ENCODE data around the gene VWA8.

DNA sequence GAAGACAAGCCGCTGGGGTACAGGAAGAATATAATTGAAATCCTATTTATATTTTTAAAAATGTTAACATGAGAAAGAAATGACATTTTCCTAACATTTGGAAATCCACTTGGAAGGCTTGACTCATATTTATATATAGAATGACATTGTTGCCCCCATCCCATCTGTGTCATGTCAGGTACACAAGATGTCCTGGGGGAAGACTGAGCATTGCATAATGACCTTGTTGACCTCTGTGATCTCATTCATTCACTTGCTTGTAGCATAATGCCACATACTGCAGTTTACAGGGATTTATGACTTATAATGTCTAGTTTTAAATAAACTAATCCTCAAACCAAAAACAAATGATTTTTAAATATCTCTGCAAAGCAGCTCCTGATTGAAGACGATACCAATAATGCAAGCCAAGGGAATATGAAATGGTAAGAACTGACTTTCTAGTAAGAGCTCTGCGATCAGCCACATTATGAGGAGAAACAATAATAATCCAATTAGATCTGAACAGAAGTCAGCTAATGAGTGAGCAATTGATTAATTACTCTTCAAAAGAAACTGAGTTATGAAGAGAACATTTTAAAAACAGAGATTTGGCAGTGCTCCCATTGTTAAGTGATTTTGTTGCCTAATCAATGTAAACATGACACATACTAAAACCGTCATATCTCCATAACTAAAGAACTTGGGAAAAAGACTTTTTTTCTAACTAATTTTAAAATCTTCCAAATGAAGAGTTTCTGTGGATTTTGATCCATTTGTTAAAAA, 21.2 kb upstream of the VWA8 start:
- no peak for TF ChIP-seq EZH2 (optimal IDR thresholded peaks at IDR 0.05; ENCODE audit: low read depth, low read length)
- TF ChIP-seq, protein P1, sequence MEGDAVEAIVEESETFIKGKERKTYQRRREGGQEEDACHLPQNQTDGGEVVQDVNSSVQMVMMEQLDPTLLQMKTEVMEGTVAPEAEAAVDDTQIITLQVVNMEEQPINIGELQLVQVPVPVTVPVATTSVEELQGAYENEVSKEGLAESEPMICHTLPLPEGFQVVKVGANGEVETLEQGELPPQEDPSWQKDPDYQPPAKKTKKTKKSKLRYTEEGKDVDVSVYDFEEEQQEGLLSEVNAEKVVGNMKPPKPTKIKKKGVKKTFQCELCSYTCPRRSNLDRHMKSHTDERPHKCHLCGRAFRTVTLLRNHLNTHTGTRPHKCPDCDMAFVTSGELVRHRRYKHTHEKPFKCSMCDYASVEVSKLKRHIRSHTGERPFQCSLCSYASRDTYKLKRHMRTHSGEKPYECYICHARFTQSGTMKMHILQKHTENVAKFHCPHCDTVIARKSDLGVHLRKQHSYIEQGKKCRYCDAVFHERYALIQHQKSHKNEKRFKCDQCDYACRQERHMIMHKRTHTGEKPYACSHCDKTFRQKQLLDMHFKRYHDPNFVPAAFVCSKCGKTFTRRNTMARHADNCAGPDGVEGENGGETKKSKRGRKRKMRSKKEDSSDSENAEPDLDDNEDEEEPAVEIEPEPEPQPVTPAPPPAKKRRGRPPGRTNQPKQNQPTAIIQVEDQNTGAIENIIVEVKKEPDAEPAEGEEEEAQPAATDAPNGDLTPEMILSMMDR (IDR thresholded peaks at IDR 0.05; ENCODE audit: low read length), result no peak
- TF ChIP-seq EZH2phosphoT487 (IDR thresholded peaks at IDR 0.05; ENCODE audit: low read length), result no peak
